GM19397 (cell line): ENCODE measurements around the gene AIFM3.
"Not testable (repeated sequence)": the region's sequence is repeated elsewhere in the genome, so short reads cannot be mapped to it uniquely, and the experiment has no call there.

Experiments
- ATAC-seq: cut with Tn5 transposase; IDR thresholded peaks from one replicate; pipeline ENCODE4 v1.9.1; 2021; ENCODE audit warnings: mild to moderate bottlenecking, moderate library complexity; ENCODE audit not compliant: unreplicated experiment

The AIFM3 gene

GRCh38 chr22:20966883-20967696, at the start of gene AIFM3:
TSS of gene AIFM3 (plus strand) at chr22:20967255. CDS start at chr22:20967945, 690 bp downstream.
- ATAC-seq: no peak

- no peak for ATAC-seq
Observed at GRCh38 chr22:20918663-20919218, 48.3 kb upstream of the AIFM3 start.

GRCh38 chr22:20919718-20920117, 47.3 kb upstream of the AIFM3 start:
- no peak for ATAC-seq

GRCh38 chr22:20920881-20921203, 46.2 kb upstream of the AIFM3 start:
- no peak for ATAC-seq

- ATAC-seq: no peak
Observed at GRCh38 chr22:20922141-20922751, 44.8 kb upstream of the AIFM3 start.

- no peak for ATAC-seq
Observed at GRCh38 chr22:20926243-20926642, 40.8 kb upstream of the AIFM3 start.

GRCh38 chr22:20927940-20928572, 39.0 kb upstream of the AIFM3 start:
- no peak for ATAC-seq

GRCh38 chr22:20928573-20928967, 38.5 kb upstream of the AIFM3 start:
- no peak for ATAC-seq

GRCh38 chr22:20930004-20930403, 37.1 kb upstream of the AIFM3 start:
- ATAC-seq: no peak

- not testable (repeated sequence) for ATAC-seq
Observed at GRCh38 chr22:20930435-20930834, 36.6 kb upstream of the AIFM3 start.

GRCh38 chr22:20931126-20931654, 35.9 kb upstream of the AIFM3 start:
- ATAC-seq: no peak

- no peak for ATAC-seq
Observed at GRCh38 chr22:20933910-20934309, 33.1 kb upstream of the AIFM3 start.

GRCh38 chr22:20935049-20935448, 32.0 kb upstream of the AIFM3 start:
- not testable (repeated sequence) for ATAC-seq

- not testable (repeated sequence) for ATAC-seq
Observed at GRCh38 chr22:20935780-20936539, 31.1 kb upstream of the AIFM3 start.

- ATAC-seq: no peak
Observed at GRCh38 chr22:20937031-20937793, 29.8 kb upstream of the AIFM3 start.

- no peak for ATAC-seq
Observed at GRCh38 chr22:20937794-20938671, 29.0 kb upstream of the AIFM3 start.

GRCh38 chr22:20939457-20940185, 27.4 kb upstream of the AIFM3 start:
- ATAC-seq: not testable (repeated sequence)

- ATAC-seq: no peak
Observed at GRCh38 chr22:20940186-20940651, 26.8 kb upstream of the AIFM3 start.
